HG02970 (cell line): ENCODE data around the gene CAMK2B.

ENCODE experiments used
- ATAC-seq: cut with Tn5 transposase; IDR thresholded peaks from one replicate; pipeline ENCODE4 v1.9.1; 2021; ENCODE audit warnings: mild to moderate bottlenecking, moderate library complexity, moderate number of reproducible peaks; ENCODE audit not compliant: unreplicated experiment, low FRiP score

The CAMK2B gene

DNA sequence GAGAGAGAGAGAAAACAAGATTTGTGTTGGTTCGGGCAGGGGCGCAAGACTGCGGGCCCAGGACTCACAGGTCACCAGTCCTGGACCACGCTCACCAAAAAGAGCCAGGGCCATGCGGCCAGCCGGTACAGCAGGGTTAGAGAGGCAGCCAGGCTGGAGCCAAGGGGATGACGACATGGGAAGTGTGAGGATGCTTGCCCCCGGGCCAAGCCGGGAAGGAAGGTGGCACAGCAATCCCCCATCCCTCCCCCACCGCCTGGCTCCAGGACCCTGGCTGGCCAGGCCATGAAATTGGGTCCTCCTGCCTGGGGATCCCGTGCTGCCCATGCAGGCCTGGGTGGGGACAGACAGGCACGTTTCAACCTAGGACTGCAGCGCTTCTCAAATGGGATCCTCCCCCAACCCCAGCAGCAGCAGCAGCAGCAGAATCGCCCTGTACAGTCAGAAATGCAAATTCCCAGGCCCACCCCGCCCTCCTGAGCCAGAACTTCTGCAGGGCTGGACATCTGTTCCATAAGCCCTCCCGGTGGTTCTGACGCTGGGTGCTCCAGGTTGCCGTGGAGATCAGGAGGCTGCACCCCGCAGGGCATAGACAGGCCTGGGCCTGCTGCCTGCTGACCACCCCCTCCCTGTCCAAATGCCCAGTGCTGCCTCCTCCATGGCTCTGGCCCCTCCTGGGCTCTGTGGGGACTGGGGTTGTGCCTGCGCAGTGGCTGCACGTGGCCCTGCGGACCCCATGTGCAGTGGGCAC lies 89.6 kb downstream of the CAMK2B start:
- ATAC-seq: no peak

DNA sequence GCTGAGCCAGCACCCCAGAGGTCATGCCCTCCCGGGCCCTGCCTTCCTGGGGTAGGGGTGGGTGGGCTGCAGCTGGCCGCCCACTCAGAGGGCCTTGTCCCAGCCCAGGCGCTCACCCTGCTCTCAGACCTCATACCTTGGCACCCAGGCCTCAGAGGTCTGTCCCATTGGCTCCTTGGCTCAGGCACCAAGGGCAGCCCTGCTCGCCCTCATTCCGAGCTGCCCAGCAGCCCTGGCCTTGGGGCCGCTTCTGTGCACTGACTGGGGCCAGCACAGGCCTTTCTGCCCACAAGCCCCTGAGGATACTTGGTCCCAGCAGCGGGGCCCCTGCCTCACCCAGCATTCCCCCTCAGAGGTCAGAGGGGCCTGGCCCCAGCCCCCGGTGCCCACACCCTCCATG lies 90.3 kb downstream of the CAMK2B start:
- ATAC-seq: no peak

DNA sequence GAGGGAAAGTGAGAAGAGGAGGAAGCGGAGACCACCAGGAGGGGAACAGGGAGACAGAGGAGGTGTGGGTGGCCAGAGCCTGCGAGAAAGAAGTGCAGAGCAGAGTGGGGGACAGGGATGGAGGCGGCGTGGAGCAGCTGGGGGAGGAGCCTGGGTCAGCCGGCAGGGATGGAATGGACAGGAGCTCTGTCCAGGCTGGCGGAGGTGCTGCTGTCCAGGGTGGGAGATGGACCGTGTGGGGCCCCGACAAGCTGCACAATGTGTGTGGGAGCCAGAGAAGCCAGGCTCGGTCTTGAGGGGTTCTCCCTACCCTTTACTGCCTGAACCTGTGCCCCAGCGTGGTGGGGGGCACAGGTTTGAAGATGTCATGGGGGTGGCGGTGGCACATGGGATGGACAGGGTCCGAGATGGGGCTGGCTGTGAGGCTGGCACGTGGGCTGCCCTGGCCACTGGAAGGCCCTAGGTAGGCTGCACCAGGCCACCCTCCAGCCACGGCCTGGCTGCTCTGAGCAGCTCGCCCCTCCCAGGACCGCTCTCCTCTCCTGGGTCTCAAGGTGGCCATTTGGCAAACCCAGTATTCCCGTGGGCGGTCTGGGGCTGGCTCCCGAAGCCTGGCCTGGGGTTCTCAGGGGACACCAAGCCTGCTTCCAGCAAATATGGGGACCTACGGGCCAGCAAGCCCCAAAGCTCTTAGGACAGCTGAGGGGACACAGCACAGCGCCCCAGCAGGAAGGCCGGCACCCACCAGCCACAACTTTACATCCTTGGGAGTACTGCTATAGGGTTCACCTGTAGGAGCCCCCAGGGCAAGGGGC lies 92.3 kb downstream of the CAMK2B start:
- ATAC-seq: no peak

DNA sequence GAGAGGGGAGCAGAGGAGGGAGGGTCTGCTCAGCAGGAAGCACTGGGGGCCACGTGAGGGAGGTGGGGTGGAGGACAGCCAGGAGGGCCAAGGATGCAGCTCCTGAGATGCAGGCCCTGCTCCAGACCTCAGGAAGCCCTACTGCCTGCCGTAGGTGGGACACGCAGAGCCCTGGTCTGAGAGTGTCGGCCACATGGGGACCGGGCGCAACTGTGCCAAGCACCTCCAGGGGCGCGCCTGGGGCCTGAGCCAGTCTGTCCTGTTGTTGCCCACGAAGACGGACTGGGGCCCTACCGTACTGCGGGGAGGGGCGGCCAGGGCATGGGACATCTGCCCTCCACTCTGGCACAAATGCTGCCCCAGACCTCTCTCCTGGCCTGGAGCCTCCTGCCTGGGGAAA lies 93.0 kb downstream of the CAMK2B start:
- no peak for ATAC-seq

DNA sequence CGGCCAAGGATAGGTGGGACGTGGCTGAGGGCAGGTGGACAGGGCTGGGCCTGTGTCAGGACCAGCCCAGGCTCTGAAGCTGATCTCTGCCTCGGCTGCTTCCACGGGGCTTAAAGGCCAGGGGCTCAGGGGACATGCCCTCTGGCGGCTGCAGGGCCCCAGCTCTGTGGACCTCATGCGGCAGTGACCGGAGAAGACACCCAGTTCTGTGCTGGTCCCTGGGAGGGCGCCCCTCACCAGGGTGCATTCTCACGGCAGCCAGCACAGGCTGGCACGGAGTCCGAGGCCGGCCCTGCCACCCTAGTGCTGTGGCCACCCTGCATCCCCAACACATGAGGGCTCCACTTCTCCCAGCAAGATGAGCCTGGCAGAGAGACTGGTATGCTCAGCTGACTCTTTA lies 94.3 kb downstream of the CAMK2B start:
- no peak for ATAC-seq

DNA sequence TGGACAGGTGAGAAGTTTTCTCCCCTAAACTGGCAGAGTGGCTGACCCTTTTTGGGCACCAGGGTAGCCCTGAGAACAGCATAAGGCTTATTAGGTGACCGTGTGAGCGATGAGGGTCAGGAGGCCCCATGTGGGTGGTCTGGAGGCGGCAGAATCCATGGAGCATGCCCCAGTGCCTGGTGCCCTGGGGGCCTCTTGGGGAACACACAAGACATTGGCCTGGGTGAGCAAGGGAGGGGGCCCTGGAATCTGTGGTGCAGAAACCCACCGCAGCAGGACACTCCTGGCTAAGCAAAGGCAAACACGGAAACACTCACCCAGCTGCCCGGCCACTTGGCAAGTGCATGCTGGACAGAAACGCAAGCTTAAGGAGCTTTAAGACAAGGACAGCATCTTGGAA lies 95.1 kb downstream of the CAMK2B start:
- ATAC-seq: no peak

DNA sequence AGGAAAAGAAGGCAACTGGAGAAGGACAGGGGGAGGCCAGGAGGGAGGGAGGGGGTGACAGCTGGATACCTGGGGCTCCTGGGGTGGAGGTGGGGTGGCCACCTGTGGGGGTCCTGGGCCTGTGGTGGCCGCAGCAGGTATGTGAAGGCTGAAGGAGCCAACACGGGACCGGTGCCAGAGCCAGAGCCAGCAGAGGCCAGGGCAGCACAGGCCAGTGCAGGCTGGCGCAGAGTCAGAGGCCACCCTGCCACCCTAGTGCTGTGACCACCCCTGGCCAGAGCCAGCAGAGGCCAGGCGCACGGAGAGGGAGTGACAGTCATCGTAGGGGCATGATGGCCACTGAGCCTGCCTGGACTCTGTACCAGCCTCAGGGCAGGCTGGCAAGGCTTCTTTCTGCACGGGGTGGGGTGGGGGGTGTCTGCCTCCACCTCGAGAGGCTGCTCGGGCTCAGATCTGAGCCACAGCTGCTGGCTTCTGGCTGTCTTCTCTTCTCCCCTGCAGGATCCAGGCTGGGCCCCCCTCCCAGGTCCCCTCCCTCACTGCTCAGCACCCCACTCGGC lies 95.8 kb downstream of the CAMK2B start:
- no peak for ATAC-seq

DNA sequence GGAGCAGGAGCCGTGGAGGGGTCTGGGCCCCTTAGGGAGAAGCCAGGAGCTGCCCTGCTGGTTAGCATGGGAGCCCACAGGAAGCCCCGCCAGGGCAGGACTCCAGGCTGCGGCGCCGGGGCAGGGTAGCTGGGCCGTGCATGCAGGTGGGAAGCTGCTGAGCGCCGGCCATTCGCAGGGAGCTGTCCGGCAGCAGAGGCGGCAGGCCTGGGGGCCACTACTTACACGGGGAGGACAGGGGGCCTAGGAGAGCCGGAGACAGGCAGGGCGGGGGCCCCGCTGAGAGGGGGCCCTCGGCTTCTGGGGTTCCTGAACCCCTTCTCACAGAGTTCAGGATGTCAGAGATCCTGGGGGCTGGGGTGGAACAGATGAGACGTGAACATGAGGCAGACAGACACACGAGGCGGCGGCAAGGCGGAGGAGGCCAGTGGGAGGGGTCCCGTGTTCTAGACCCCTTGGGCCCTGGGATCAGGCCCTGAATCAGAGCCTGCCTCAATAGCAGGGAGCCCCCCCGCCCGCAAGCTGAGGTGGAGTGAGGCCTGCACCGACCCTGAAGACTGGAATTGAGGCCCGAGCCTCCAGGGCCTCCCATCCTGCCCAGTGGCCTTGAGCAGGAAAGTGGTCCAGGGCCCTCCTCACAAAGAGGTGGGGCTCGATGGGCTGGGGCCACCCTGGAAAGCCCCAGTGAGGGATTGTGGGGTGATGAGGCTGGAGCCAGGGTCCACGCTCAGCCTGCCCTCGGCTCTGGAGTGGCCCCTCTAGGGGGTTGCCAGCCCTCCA lies 96.6 kb downstream of the CAMK2B start:
- ATAC-seq: no peak

DNA sequence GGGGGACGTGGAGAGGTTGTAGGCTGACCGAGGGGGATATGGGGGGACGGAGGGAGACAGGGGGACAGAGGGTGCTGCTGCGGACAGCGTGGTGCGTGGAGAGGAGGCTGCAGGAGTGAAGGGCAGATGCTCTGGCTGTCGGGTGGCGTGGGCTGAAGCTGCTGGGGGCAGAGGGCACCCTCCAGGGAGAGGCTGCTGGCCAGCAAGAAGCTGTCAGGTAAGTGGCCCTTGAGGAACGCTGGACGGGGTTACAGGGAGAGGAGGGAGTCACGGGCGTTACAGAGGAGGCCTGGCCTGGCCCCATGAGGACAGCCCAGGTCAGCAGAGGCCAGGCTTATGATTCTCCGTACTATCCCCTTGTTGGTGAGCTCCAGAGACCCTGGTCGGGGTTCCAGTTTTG lies 97.5 kb downstream of the CAMK2B start:
- no peak for ATAC-seq

DNA sequence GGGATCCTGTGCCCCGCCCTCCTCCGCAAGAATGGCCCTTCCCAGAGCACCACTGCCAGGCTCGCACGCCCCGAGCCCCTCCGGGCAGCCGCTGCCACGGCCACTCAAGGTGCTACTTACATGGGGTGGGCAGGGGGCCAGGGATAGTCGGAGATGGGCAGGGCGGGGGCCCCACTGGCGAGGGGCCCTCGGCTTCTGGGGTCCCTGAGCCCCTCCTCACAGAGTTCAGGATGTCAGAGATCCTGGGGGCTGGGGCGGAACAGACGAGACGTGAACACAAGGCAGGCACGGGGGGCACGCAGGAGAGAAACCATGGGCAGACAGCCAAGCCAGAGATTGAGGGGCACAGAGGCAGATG lies 99.0 kb downstream of the CAMK2B start:
- ATAC-seq: no peak

DNA sequence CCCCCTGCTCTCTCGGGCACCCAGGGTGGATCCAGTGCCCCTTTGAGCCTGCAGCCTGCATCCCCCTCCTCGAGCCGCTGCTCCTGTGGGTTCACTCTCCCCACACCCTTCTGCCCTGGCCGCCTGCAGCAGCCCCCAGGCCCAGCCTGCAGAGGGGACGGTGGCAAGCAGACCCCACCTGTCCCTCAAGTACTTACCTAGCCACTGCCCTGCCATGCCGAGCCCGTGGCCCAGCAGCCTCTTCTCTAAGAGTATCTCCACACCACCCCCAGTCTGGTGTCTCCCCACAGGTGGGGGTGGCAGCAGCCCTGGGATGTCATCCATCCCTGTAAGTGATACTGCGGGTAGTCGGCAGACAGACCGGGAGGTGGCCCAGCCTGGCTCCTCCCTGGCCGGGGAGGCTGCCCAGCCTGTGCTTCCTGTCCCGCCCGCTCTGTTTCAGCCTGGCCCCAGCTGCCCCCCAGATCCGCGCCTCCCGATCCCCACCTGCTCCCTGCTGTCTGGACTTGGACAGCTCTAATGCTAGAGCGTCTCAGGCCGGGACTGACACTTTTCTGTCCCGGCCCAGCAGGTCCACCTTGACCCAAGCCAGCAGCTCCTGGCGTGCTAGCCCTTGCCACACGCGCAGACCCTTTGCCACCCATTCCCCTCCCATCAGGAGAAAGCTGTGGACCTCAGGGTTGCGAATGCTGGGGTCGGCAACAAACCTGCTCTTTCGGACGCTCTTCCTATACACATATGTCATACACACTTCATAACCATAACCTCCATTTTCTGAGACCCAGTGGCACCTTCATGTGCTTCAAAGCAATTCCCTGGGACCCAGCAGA lies 99.6 kb downstream of the CAMK2B start:
- no peak for ATAC-seq

DNA sequence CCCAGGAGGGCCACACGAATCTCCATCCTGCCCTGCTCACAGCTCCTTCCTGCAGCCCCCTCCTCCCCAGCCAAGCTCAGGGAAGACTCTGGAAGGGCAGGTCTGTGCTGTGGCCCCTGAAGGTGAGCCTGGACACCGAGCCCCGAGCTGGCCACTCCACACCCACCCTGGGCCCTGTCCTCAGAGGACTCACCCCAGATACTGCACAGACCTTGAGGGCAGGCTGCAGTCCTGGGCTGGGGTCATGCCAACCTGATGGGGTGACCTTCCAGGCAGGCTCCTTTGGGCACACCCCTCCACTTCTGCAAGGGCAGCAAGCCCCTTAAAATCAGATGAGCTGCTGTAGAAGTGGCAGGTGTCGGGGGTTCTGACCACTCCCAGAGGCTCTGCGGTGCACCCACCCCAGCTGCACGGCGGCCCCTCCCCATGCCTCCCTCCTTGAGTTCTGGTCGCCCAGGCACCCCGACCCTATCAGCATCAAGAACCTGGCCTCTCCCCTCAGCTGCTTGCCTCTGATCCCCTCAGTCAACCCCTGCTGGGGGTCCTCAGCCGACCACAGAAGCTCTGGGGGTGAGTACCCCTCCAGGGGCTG lies 100.3 kb downstream of the CAMK2B start:
- ATAC-seq: no peak

DNA sequence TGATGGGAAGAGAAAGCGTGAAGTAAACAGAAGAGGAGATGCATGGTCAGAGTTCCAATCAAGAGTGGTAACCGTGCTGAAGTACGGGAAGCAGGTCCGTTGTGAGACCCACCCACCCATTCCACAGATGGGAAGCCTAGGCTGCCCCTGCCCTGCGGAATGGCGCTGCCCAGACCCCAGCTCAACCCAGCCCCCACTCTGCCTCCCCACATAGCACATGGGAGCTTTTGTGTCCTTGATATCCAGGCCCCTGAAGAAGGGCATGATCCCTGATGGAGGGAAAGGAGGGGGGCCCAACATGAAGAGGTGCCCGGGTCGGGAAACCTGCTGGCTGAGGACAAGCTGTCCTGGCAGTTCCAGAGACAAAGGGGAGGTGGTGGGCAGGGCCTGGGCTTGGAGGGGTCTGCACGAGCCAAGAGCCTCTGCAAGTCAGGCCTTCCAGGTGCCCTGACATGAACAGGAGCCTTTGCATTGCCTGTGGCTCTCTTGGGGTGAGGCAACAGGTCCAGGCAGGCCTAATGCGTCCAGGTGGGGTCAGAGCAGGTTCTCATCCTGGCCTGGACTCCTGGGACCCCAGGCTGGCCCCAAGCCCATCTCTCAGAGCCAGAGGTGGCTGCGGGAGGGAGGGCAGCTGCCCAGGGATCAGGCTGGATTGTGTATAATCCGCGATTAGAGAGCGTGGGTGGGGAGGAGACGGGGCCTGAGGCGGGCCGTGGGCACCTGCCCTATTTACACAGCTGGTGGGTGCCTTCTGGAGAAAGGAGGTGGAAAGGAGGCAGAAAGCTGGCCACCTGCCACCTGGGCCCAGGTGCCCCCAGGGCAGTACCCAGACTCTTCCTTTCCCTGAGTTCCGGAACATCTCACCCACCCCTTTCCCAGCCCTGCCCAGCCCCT lies 101.1 kb downstream of the CAMK2B start:
- no peak for ATAC-seq

DNA sequence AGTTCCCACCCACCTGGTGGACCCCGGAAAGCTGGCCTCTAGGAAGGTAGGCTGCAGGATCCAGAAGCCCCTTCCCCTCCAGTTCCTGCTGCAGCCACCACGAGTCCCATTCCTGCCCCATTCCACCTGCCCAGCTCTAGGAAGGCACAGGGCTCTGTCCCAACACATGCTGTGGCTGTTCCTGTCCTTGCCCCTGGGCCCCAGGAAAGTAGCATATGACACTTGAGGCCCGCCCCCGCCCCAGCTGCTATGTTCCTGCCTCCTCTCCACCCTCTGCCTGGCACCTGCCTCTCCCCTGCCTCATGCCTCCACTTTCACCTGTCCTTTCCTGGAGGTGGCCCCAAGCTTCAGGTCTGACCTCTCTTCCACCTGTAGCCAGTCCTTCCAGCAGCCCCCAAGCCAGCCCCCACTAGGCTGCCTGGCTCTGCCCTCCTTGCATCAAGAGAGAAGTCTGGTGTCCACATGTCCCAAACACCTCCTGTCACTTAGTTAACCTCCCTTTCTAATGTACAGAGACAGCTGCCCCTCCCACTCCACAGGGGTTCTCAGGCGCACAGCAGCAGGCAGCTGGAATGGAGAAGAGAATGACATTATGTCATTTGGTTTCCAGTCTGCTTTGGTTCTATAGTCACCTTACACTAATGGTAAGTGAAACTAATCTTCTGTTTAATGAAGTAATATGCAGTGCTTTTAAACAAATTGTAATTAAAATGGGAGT lies 101.9 kb downstream of the CAMK2B start:
- ATAC-seq: no peak

DNA sequence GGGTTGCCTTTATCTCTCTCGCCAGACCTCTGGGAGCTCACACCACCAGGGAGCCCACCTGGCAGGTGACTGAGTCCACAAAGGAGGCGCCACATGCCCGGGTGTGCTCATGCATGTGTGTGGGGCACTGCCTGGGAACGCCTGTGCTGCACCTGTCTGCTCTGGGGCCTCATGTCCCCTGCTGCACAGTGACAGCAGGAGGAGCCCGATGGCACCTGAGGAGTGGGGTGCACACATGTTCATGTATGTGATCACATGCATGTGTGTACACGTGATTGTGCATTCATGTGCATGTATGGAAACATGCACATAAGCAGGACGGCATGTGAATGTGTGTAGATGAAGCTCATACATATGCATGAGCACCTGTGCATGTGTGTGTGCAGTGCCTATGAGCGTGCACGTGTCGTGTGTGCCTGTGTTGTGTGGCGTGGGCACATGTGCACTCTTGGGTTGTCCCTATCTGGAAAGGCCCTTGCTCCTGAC lies 102.6 kb downstream of the CAMK2B start:
- ATAC-seq: no peak

DNA sequence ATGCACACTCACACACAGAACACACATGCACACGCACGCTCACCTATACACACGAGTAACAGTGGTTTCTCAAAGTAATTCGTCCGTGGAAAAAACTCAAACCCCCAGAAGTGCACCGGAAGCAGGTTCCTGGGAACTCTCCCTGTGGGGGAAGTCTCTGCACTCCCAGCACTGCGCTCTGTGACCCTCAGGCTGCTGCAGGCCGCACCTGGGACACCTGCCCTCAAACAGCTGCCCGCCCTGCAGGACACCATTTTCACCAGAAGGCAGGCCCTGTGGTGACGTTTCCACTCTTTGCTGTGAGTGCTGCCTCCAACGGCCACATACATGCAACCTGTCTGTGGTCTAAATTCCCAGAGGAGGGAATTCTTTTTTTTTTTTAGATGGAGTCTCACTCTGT lies 103.3 kb downstream of the CAMK2B start:
- ATAC-seq: no peak

DNA sequence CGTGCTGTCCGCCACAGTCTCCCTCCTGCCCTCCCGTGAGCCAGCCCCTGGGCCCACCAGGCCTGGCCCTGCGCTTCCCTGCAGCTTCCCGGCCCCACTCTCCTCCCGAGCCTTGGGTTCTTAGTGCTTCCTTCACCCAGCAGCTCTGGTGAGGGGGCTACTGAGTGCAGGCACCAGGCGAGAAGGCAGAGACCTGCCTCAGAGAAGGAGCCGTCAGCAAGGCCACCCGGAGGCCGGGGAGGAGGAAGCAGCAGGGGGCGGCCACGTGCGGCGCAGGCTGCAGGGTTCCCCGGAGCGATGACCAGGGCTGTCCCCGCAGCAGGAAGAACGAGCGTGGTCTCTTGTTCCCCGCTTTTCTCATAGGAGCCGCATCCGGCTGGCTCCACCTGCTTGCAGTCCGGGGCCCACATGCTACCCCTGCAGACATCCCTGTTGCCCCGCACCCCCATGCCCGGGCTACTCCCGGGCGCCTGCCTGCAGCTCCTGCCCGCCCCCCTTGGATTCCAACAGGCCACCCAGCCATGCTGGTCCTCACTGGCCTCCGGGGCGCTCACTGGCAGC lies 104.1 kb downstream of the CAMK2B start:
- no peak for ATAC-seq
